Mesenteric fat pad (tissue), 1 donor: ENCODE measurements around the gene PRLR. TPM values are rescaled to one million over a fixed set of nuclear protein-coding genes. Genes with fewer than 3 reads are reported as not detected.

ENCODE experiments used
- DNase-seq: peaks from one replicate; pipeline ENCODE4 v3.0.0-alpha.2; 2020; ENCODE audit warnings: low spot score
- total RNA-seq: library from RNA; stranded (reverse); fragmentation: NEBNext Ultra II Directional; extraction: Animal tissue kit (Norgen Biotek cat#: 25700); gene quantifications from one replicate; pipeline ENCODE4 v1.2.1, GENCODE V29; 2021
- donor health status: DM: yes; HTN: yes; CAD: no.

Gene PRLR
- total RNA-seq, 1 donor from 2014 or later = 2.4 TPM

DNA sequence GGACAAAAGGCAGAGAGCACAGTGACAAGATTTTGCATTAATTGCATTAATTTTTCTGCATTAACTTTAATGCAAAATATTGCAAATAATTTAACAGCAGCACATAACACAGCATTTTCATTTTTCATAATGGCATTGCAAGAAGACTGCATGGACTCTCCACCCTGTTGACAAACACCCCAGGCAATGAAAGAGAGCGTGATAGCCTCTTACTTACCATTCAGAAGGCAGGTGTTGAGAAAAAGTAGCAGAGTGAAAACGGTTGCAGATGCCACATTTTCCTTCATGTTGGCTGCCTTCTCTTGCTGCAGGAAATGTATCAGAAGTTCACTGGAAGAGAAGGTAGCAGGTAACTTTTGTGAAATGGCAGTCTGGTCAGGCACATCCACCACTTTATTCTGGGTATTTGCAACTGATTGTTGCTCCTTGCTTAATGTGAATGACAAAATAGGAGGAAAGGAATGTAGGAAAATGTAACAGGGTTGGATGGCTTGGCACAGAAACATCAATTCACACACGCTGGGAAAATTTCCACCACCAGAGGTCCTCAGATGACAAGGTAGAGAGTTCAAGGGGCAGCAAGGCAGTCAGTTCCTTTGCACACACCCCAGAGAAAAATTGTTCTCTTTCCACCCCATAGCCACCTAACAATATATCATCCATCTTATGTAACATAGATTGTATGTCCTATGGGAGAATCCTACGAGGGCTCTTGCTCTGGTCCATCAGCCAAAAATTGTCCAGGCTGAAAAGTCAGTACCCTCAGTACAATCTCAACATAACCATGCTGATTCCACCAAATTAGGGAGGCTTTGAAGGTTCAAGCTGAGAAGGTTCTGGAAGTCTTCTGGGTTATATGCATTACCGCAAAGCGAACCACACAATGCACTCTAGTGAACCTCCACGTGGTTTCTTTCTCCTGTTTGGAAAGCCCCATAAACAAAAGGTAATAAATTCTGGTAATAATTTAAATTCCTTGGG lies 140.7 kb downstream of the PRLR start:
- no peak for DNase-seq

GRCh38 chr5:35087991-35088390 lies 142.3 kb downstream of the PRLR start:
- no peak for DNase-seq

DNA sequence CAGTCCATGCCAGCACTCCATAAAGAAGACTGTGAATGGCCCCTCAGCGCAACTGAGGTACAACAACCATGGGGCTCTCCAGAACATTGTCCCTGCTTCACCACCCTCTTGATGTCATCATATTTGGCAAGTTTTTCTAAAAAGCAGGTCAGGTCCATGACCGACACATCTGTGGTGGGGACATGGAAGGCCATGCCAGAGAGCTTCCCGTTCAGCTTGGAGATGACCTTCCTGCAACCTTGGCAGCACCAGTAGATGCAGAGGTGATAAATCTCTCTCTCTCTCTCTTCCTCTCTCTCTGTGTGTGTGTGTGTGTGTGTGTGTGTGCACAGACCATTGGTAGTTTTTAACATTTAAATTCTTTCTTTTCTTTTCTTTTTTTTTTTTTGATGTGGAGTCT lies 147.1 kb downstream of the PRLR start:
- DNase-seq = no peak

- DNase-seq = no peak
Measured at GRCh38 chr5:35082530-35082929, 147.8 kb downstream of the PRLR start.

- DNase-seq = no peak
Measured at GRCh38 chr5:35081134-35081533, 149.2 kb downstream of the PRLR start.

GRCh38 chr5:35073160-35073559 lies 157.1 kb downstream of the PRLR start:
- no peak for DNase-seq

DNA sequence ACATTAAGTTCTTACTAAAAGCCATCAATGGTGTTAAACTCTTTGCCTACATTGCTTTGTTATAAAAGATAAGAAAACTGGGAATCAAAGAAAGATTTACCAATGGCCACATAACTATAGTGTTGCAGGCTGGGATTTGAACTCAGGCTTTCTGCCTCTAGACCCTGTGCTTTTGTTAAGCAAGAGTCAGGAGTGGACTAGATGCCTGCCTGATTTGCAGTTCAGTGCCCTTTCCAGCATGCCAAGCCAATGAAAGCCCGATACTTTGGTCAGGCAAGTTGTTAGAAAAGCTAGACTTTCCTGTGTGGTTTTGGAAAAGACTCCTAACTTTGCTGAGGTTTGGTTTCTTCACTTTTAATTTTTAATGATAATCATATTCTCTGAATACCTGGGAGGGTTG lies 161.1 kb downstream of the PRLR start:
- no peak for DNase-seq

DNA sequence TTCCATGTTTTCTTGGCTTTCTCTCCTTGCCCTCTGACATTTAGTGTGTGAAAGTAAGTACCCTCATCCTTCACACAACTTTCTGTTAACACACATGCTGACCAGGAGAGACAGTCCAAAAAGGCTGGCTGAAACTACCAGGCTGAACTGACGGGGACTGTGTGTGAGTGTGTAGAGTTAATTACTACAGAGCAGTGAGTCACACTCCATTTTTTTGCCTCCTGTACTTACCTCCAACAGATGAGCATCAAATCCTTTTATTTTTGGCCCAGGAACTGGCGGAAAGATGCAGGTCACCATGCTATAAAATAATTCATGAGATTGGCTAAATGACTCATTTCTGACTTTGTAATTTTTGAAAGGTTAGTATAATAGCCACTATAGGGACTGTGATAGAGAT lies 162.3 kb downstream of the PRLR start:
- no peak for DNase-seq

GRCh38 chr5:35066260-35066795 lies 164.0 kb downstream of the PRLR start:
- DNase-seq = no peak

DNA sequence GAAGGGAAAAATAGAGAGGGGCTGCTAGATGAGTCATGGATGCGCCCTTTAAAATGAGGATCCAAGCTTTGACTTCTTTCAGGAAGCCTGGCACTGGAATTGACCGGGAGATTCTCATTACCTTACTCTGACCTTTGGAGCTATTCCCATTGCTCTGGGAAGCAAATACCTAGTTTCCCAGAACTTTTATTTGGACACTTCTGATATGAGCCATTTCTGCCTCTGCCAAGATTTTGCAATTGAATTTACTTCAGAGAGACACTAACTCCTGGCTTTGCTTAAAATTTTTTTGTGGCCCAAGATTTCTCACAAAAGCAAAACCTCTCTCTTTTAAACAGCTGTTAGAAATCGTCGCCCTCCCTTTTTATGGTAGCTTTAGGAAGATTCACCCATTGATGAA lies 166.9 kb downstream of the PRLR start:
- DNase-seq = no peak

- DNase-seq = no peak
Measured at GRCh38 chr5:35061211-35061770, 169.0 kb downstream of the PRLR start.

- DNase-seq = no peak
Measured at GRCh38 chr5:35060236-35060635, 170.1 kb downstream of the PRLR start.

DNA sequence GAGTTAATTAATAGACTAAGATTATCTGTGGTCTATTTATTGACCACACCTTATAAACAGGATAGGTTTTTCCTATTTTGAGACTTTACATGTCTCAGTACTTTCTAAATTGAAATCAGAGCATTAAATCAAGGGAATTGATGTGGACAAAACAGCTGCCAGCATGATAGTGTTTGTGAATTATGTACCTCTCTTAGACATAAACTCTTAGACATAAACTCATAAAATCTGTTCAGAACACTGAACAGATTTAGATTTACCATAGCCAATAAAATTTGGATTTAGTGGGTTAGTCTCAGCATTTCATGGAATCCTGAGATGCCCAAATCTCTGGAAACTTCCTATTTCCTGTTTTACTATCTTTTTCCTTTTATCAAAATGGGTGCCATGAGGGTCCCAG lies 171.0 kb downstream of the PRLR start:
- no peak for DNase-seq

GRCh38 chr5:35058374-35058788 lies 171.9 kb downstream of the PRLR start:
- DNase-seq = no peak

GRCh38 chr5:35056686-35057085 lies 173.6 kb downstream of the PRLR start:
- no peak for DNase-seq

DNA sequence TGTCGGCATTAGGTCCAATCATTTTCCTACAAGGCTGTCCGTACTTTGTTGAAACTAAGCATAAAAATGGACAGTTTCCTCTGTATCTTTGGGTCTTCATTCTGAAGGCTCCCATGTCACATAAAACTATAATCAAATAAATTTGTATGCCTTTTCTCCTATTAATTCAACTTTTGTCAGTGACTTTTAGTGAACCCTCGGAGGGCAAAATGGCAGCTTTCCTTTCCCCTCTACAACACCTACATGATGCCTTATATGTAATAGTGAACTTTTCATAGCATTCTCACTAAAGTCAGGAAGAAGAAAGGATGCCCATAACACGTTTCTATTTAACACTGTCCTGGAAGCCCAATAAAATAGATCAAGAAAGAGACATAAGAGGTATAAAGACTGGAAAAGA lies 177.4 kb downstream of the PRLR start:
- DNase-seq = no peak

DNA sequence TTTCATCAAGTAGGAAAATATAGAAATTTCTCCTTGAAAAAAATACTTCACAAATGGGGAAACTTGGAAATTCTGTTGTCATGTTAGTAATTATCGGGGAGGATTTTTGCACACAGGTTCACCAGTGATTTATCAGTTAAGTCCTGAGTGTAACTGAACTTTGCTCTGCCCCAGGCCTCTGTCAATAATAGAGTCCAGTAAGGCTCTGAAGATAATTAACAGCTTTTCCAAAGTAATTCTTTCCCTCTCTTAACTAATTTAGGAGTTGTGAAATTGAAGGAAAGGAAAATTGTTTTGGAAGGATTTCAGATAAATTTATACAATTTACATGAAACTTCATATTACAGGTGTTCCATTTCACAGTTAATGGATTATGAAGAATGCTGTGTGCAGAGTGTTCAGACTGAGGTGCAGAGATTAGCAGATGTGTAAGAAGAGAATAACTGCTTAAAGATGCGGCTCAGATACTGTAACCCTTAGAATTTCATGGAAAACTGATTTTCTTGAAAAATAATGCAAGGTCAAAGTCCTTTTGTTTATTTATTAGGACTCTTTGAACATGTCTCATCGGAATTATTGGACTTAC lies 179.7 kb downstream of the PRLR start:
- DNase-seq = no peak

GRCh38 chr5:35048910-35049309 lies 181.4 kb downstream of the PRLR start:
- DNase-seq = no peak

DNA sequence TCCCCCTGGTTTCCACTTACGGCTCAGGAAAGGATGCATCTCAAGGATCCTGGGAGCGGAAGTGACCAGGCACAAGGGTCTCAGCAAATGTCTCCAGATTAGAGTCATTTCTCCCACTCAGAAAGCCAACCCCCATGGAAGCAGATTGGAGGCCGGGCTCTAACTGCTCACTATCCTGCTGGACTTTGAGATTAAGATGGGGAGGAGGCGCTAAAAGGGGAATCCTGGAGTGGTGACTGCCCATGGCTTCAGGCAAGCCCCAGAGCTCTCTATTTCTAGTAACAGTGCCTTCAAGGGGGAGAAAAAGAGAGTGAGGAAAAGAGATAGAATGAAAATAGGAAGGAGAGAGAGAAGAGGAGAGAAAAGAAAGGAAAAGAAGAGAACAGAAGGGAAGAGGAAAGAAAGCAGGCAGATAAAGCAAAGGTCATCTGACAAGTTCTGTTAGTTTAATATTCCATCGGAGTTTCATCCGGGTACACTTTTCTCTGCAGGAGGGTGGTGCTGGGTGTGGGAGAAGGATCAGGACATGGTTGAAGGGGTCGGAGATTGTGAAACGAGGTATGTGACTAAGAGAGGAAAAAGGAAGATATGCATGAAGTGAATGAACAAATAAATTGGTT lies 182.4 kb downstream of the PRLR start, which contains the start of gene AGXT2:
Gene AGXT2 (minus strand): TSS at position 165 of the 620 bp plus-strand sequence. CDS start 57 bp downstream, at position 108.
- DNase-seq = no peak

- no peak for DNase-seq
Measured at GRCh38 chr5:35046774-35047173, 183.5 kb downstream of the PRLR start.

- DNase-seq = no peak
Measured at GRCh38 chr5:35045280-35045679, 185.0 kb downstream of the PRLR start.
